Hypothalamus (tissue), 51 donors: Measurements from ENCODE around the gene SLX1A.
"Not testable (repeated sequence)": the region's sequence is repeated elsewhere in the genome, so short reads cannot be mapped to it uniquely, and the experiment has no call there.

Experiments used
- DNase-seq, 51 donors: peaks; one replicate each; lab custom pipeline; 2025; lab: John Stamatoyannopoulos, UW

Gene SLX1A

DNA sequence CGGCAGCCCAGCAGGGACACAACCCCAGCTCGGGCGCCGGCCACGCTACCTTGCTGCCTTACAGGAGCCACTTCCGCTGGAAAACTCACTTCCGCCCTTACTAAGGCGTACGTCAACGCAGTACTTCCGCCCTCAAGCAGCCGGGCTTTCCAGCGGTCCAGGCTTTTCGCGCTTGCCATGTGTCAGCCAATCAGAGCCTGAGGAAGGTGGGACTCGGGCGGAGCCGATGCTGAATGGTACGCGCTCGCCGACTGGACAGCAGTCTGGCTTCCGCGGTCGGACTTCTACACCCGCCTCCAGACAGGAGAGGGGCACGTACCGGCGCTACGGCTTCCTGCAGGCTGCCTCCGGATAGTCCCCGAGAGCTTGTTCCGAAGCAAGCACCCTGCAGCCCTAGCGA is at the start of gene SLX1A, which contains the start of gene BOLA2B:
Gene SLX1A (plus strand): TSS at position 261 of the 400 bp plus-strand sequence. CDS start 210 bp downstream, outside the sequence.
Gene BOLA2B (minus strand): TSS at position 52 of the 400 bp plus-strand sequence. CDS start 71 bp downstream, outside the sequence.
- DNase-seq = not testable (repeated sequence)

DNA sequence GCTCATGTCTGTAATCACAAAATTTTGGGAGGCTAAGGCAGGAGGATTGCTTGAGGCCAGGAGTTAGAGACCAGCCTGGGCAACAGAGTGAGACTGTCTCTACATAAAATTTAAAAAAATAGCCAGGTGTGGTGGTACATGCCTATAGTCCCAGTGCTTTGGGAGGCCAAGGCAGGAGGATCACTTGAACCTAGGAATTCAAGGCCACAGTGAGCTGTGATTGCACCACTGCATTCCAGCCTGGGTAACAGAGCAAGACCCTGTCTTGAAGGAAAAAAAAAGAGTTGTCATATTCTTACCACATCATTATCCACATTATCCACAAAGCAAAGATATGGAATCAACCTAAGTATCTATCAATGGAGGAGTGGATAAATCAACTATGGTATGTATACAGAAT is 49.7 kb upstream of the SLX1A start:
- DNase-seq = no peak

DNA sequence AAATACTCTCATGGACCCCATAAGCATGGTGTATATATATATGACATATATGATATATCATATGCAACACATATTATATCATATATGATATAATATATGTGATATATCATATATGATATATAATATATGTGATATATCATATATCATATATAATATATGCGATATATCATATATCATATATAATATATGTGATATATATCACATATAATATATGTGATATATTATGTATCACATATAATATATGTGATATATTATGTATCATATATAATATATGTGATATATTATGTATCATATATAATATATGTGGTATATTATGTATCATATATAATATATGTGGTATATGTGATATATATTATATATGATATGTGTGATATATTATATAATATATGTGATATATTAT is 48.8 kb upstream of the SLX1A start:
- DNase-seq = no peak

DNA sequence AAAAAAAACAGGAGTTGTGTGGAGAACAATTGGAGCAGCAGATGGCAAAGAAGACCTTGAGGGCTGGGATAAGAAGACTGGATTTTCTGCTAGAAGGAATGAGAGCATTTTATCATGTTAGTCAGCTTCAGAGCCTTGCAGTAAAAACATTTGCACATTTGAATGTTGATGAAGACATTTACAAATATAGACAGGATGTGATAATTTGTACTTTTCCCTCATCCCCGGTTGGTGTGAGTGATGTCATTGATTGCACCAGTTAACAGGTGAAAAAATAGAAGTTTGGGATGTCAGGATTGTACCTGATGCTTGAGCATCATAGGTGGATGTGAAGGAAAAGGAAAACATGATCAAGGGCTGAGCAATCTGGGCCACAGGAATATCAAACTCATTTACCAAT is 48.0 kb upstream of the SLX1A start:
- DNase-seq = no peak

DNA sequence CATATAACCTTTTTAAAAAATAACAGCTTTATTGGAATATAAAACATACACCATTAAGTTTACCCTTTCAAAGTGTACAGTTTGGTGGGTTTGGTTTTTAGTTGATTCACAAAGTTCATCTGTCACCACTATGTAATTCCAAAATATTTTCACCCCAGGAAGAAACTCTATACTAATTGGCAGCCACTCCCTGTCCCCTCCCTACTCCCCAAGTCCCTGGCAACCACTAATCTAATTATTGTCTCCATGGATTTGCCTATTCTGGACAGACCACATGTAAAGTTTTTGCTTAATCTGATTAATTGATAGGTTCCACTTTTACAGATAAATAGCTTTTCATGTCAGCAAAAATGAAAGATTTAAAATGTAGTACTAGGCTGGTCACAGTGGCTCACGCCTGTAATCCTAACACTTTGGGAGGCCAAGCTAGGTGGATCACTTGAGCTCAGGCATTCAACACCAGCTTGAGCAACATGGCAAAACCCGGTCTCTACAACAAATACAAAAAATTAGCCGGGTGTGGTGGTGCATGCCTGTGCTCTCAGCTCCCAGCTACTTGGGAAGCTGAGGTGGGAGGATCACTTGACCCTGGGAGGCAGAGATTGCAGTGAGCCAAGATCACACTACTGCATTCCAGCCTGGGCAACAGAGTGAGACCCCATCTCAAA is 45.7 kb upstream of the SLX1A start:
- DNase-seq = no peak

DNA sequence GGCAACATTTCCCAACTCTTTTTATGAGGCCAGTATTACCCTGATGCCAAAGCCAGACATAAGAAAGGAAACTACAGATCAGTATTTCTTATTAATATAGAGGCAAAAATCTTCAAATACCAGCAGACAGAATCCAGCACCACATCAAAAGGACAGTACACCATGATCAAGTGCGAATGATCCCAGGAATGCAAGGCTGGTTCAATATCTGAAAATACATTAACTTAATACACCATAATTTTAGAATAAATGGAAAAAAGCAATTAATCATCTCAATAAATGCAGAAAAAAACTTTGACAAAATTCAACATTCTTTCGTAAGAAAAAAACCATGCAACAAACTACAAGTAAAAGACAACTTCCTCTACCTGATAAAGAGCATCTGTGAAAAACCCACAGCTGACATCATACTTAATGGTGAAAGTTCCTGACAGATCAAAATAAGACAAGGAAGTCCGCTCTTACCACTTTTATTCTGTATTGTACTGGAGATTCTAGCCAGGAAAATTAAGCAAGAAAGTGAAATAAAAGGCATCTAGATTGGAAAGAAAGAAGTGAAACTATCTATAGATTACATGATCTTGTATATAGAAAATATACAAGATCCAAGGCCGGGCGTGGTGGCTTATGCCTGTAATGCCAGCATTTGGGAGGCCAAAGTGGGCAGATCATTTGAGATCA is 44.3 kb upstream of the SLX1A start:
- no peak for DNase-seq

DNA sequence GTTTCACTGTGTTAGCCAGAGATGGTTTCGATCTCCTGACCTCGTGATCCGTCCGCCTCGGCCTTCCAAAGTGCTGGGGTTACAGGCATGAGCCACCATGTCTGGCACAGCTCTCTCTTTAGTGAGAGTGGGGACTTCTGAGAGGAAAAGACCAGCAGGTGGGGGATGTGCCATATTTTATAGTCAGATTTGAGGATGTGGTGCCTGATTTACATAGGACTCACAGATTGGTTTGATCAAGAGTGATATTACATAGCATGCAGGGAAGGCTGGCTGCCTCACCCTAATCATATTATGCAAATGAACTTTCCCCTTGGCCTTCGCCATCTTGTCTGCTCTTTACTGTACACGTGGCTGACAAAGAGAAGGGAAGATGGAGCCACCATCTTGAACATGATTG is 42.6 kb upstream of the SLX1A start:
- no peak for DNase-seq

DNA sequence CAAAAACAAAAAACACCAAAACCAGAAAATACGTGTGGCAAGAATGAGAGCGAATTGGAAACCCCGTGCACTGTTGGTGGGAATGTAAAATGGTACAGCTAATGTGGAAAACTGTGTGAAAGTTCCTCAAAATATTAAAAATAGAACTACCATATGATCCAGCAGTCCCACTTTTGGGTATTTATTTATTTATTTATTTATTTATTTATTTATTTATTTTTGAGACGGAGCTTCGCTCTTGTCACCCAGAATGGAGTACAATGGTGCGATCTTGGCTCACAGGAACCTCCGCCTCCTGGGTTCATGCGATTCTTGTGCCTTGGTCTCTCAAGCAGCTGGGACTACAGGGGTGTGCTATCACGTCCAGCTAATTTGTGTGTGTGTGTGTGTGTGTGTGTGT is 41.2 kb upstream of the SLX1A start:
- no peak for DNase-seq

DNA sequence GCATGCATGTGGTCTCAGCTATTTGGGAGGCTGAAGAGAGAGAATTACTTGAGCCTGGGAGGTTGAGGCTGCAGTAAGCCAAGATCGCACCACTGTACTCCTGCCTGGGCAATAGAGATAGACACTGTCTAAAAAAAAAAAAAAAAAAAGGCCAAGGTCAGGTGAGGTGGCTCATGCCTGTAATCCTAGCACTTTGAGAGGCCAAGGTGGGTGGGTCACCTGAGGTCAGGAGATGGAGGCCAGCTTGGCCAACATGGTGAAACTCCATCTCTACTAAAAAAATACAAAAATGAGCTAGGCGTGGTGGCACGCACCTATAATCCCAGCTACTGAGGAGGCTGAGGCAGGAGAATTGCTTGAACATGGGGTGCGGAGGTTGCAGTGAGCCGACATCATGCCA is 38.5 kb upstream of the SLX1A start:
- DNase-seq = no peak

DNA sequence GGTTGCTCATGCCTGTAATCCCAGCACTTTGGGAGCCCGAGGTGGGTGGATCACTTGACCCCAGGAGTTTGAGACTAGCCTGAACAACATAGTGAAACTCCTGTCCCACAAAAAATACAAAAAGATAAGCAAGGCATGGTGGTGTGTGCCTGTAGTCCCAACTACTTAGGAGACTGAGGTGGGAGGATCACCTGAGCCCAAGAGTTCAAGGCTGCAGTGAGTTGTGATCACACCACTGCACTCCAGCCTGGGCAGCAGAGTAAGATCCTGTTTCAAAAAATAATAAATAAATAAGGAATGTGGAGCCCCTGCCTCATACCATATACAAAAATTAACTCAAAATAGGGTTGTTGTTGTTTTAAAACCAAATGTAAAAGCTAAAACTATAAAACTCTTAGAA is 36.5 kb upstream of the SLX1A start:
- no peak for DNase-seq

DNA sequence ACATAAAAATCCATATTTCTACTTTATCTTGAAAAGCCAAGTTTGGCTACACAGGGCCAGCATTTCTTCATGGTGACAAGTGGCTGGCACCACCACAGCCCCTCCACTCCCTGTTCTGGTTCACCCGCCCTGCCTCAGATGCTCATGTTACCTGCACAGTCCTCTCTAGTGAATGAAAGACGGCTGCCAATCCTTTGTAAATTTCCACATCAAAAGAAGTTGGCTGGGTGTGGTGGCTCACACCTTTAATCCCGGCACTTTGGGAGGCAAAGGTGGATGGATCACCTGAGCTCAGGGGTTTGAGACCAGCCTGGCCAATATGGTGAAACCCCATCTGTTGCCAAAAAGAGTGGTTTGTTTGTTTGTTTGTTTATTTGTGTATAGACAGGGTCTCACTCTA is 30.1 kb upstream of the SLX1A start:
- DNase-seq = no peak

DNA sequence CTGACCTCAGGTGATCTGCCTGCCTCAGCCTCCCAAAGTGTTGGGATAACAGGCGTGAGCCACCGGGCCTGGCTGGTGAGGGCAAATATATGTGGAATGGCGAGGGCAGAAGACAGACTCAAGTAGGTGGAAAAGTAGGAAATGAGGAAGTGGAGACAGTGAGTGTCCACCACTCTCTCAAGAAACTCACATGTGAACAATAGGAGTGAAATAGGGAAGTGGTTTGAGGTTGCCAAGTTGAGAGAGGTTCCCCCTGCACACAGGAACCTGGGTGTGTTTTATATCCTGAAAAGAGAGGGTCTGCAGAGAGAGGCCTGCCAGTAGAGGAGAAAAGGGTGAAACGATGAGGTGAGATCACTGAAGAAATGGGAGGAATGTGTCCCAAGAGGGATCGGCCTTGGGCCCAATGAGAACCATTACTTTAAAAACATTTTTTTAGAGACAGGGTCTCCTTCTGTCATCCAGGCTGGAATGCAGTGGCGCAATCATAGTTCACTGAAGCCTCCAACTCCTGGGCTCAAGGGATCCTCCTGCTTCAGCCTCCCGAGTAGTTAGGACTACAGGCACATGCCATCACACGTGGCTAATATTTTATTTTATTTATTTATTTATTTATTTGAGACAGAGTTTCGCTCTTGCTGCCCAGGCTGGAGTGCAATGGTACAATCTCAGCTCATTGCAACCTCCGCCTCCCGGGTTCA is 27.3 kb upstream of the SLX1A start:
- DNase-seq = peak in 1 of 51 donors; percentile 15

DNA sequence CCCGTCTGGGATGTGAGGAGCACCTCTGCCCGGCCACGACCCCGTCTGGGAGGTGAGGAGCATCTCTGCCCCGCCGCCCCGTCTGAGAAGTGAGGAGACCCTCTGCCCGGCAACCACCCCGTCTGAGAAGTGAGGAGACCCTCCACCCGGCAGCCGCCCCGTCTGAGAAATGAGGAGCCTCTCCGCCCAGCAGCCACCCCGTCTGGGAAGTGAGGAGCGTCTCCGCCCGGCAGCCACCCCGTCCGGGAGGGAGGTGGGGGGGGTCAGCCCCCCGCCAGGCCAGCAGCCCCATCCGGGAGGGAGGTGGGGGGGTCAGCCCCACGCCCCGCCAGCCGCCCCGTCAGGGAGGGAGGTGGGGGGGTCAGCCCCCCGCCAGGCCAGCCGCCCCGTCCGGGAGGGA is 24.9 kb upstream of the SLX1A start:
- not testable (repeated sequence) for DNase-seq

DNA sequence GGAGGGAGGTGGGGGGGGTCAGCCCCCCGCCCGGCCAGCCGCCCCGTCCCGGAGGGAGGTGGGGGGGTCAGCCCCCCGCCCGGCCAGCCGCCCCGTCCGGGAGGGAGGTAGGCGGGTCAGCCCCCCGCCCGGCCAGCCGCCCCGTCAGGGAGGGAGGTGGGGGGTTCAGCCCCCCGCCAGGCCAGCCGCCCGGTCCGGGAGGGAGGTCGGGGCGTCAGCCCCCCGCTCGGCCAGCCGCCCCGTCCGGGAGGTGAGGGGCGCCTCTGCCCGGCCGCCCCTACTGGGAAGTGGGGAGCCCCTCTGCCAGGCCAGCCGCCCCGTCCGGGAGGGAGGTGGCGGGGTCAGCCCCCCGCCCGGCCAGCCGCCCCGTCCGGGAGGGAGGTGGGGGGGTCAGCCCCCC is 24.3 kb upstream of the SLX1A start:
- DNase-seq = not testable (repeated sequence)

DNA sequence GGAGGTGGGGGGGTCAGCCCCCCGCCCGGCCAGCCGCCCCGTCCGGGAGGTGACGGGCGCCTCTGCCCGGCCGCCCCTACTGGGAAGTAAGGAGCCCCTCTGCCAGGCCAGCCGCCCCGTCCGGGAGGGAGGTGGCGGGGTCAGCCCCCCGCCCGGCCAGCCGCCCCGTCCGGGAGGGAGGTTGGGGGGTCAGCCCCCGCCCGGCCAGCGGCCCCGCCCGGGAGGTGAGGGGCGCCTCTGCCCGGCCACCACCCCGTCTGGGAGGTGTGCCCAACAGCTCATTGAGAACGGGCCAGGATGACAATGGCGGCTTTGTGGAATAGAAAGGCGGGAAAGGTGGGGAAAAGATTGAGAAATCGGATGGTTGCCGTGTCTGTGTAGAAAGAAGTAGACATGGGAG is 23.5 kb upstream of the SLX1A start:
- DNase-seq = not testable (repeated sequence)

DNA sequence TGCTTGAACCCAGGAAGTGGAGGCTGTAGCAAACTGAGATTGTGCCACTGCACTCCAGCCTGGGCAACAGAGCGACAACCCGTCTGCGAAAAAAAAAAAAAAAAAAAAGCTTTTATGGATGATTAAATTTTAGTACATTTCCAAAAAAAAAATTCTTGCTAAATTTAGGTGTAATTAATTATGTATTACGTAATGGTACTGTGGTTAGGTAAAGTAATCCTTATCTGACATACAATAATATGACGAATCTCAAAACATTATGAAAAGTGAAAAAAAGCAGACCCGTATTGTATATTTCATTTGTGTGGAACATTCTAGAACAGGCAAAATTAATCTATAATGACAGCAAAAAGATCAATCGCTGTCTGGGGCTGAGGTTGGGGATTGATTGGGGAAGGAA is 20.6 kb upstream of the SLX1A start:
- no peak for DNase-seq

DNA sequence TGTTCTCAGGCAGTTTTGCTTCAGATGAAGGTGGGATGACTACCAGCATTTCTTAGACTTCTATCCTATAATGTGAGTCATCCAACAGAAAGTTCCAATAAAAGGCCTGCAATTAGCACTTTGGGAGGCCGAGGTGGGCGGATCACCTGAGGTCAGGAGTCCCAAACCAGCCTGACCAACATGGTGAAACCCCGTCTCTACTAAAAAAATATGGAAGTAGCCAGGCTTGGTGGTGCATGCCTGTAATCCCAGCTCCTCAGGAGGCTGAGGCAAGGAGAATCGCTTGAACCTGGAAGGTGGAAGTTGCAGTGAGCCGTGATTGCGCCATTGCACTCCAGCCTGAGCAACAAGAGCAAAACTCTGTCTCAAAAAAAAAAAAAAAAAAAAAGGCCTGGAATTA is 16.8 kb upstream of the SLX1A start:
- DNase-seq = not testable (repeated sequence)

DNA sequence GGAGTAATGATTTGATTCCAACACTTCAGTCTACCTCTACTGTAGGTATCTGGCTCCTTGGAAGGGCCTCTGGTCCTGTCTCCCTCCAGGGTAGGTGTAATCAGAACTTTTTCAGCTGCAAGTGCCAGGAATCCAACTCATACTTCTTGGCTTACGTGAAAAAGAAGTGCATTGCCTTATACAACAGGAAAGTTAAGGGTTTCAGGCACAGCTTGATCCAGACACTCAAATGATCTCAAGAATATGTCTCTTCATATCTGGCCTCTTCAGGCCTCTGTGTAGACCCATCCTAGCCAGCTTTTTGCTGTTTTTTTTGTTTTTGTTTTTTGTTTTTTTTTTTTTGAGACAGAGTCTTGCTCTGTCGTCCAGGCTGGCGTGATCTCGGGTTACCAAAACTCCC is 14.5 kb upstream of the SLX1A start:
- DNase-seq = no peak

DNA sequence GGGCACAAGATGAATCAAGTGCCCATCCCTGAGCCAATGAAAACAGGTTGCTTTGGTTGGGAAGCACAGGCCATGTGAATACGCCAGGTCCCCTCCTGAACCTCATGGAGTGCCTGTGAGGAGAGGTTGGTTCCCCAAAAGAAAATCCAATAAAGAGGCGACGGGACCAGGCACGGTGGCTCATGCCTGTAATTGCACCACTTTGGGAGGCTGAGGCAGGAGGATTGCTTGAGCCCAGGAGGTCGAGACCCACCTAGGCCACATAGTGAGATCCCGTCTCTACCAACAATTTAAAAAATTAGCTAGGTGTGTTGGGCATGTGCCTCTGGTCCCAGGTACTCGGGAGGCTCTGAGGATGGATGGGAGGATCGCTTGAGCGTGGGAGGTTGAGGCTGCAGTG is 13.7 kb upstream of the SLX1A start:
- no peak for DNase-seq

DNA sequence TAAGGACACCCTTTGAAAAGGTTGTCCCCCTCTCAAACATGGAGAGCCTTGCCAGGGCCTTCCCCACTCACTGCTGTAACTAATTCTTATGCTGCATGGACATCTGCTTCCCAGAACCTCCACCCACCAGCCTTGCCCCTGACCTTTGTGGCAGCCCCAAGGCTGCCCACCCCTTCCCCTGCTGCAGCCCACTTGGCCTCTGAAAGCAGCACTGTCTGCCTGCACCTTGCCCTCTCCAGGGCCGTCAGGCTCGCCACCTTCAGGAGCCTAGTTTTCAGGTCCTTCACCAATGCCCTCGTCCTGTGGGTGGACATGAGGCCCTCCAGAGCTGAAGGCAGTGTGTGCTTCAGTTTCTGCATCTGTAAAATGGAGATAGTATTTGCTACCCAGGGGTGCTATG is 12.9 kb upstream of the SLX1A start:
- no peak for DNase-seq

DNA sequence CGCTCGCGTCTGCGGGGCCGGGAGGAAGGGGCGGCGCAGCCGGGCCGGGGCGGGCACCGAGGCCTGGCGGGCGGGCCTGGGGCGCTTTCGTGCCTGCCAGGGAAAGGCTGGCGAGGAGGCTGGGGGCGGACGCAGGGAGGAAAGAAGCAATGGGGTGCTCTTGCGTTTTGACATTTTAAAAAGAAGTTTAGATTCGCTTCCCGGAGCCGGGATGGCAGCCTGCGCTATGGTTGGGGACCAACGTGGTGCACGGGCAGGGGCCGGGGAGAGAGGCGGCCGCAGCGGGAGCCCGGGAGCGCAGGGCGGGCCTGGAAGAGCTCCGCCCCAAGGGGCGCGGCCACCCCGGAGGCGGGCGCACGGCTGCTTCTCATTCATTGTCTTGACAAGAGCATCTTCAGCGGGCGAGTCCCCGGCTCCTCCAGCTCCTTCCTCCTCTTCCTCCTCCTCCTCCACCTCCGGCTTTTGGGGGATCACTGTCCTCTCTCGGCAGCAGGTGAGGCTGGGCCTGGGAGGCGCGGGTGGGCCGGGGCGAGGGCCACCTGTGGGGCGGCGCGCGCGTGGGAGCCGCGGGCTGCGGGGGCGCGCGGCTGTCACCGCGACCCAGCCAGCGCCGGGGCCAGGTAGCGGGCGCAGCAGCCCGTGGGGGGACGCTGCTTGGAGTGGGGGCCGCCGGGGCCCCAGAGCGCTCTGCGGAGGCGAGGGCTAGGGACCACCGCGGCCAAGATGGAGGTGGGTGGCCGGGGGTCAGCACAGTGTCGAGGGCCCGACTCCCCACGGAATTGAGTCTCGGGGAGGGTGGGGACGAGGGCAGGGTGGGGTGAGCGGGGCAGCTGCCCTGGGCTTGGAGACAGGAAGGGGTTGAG is 10.2 kb upstream of the SLX1A start, which contains the start of gene CORO1A:
Gene CORO1A (plus strand): TSS at position 370 of the 863 bp plus-strand sequence. CDS start 1,608 bp downstream, outside the sequence.
- peak in 47 of 51 donors; percentile 24 to 88 (median 67) for DNase-seq
